ENCODE data around the gene RBP2.
A peak's percentile ranks its signal among the peaks of the same experiment; 100 is the strongest.

RBP2 gene

GRCh38 chr3:139476348-139476747 lies at the start of gene RBP2:
RBP2 (minus strand) TSS chr3:139476516; CDS start chr3:139476459, 57 bp downstream.
- DNase-seq: no peak
- no peak for ATAC-seq

GRCh38 chr3:139524841-139525636 lies 48.7 kb upstream of the RBP2 start:
- ATAC-seq: no peak
- DNase-seq: no peak

GRCh38 chr3:139523718-139524117 lies 47.4 kb upstream of the RBP2 start:
- ATAC-seq (no peak), DNase-seq (no peak)

GRCh38 chr3:139523166-139523565 lies 46.9 kb upstream of the RBP2 start:
- DNase-seq (no peak), ATAC-seq (no peak)

GRCh38 chr3:139522421-139522820 lies 46.1 kb upstream of the RBP2 start:
- ATAC-seq (no peak), DNase-seq (no peak)

- no peak for ATAC-seq
Measured at GRCh38 chr3:139521816-139522215, 45.5 kb upstream of the RBP2 start.

GRCh38 chr3:139521144-139521543 lies 44.8 kb upstream of the RBP2 start:
- no peak for DNase-seq
- no peak for ATAC-seq

More at GRCh38 chr3:139521816-139522215, 45.5 kb upstream of the RBP2 start:
- no peak for DNase-seq

GRCh38 chr3:139519998-139520737 lies 43.9 kb upstream of the RBP2 start:
- ATAC-seq (peak; percentile 32), DNase-seq (peak; percentile 40)

GRCh38 chr3:139518926-139519842 lies 42.9 kb upstream of the RBP2 start:
- no peak for DNase-seq
- no peak for ATAC-seq

- DNase-seq (no peak), ATAC-seq (no peak)
Measured at GRCh38 chr3:139518306-139518705, 42.0 kb upstream of the RBP2 start.

- no peak for DNase-seq
- no peak for ATAC-seq
Measured at GRCh38 chr3:139517321-139518065, 41.2 kb upstream of the RBP2 start.

- DNase-seq (no peak), ATAC-seq (no peak)
Measured at GRCh38 chr3:139514741-139515140, 38.4 kb upstream of the RBP2 start.

GRCh38 chr3:139509631-139510030 lies 33.3 kb upstream of the RBP2 start:
- ATAC-seq (no peak), DNase-seq (no peak)

GRCh38 chr3:139506766-139507165 lies 30.4 kb upstream of the RBP2 start:
- no peak for DNase-seq
- ATAC-seq: no peak

GRCh38 chr3:139505829-139506386 lies 29.6 kb upstream of the RBP2 start:
- ATAC-seq (no peak), DNase-seq (no peak)

GRCh38 chr3:139499536-139499935 lies 23.2 kb upstream of the RBP2 start:
- DNase-seq (no peak), ATAC-seq (no peak)

- DNase-seq (no peak), ATAC-seq (no peak)
Measured at GRCh38 chr3:139493826-139494385, 17.6 kb upstream of the RBP2 start.

- ATAC-seq: no peak
- no peak for DNase-seq
Measured at GRCh38 chr3:139491966-139492365, 15.7 kb upstream of the RBP2 start.

GRCh38 chr3:139491027-139491700 lies 14.8 kb upstream of the RBP2 start:
- ATAC-seq: no peak
- no peak for DNase-seq

- DNase-seq: no peak
- no peak for ATAC-seq
Measured at GRCh38 chr3:139482206-139482605, 5.9 kb upstream of the RBP2 start.

Data from stimulated activated naive CD8-positive, alpha-beta T cell treated with anti-CD3 and anti-CD28 coated beads, Interleukin-15, Interleukin-2, amounts not matched to agents 100 U/mL and 50 U/mL, for 24 hours (primary cell).